Caco-2 (cell line): ENCODE data around the gene TEKTIP1. TPM values are rescaled to one million over a fixed set of nuclear protein-coding genes. Genes with fewer than 3 reads are reported as not detected.
"Not testable (repeated sequence)": the region's sequence is repeated elsewhere in the genome, so short reads cannot be mapped to it uniquely, and the experiment has no call there.

Experiments
- BruUV-seq: library from RNA; stranded (reverse); fragments of 400-500 nt; replicated peaks from 2 replicates; lab custom pipeline; 2021; lab: Mats Ljungman, UMichigan
- CTCF ChIA-PET: fragments of 300-600 bp; sonication (Branson Sonifier 250); formaldehyde crosslinking; loops from one replicate; lab custom pipeline; 2022; ENCODE audit warnings: antibody characterized with exemption; lab: Charles Lee
- POLR2A ChIA-PET: fragments of 300-600 bp; sonication (Branson Sonifier 250); formaldehyde crosslinking; loops from one replicate; lab custom pipeline; 2022; ENCODE audit warnings: antibody characterized with exemption; lab: Charles Lee
- DNase-seq, 2 experiments: peaks; one replicate each; pipeline versions ENCODE4 v3.0.0 to v3.0.0-alpha.2; 2020 to 2022
- H3K27me3 ChIP-seq: replicated peaks from 2 replicates; pipeline ENCODE4 v1.6.0; 2011; ENCODE audit warnings: low read length; ENCODE audit not compliant: control insufficient read depth, insufficient read depth
- H3K36me3 ChIP-seq: 2 replicates; pipeline ENCODE4 v1.5.1; 2011; ENCODE audit warnings: low read length; ENCODE audit not compliant: control insufficient read depth, insufficient read depth
- H3K4me1 ChIP-seq: fragments of 250-450 bp; sonication (Bioruptor Pico); 2 replicates; pipeline ENCODE4 v1.5.1; 2020; ENCODE audit warnings: mild to moderate bottlenecking
- H3K4me3 ChIP-seq: 2 replicates; pipeline ENCODE4 v1.5.1; 2011; ENCODE audit warnings: low read depth, mild to moderate bottlenecking, control low read depth, low read length
- H3K9me3 ChIP-seq: fragments of 250-450 bp; sonication (Bioruptor Pico); 2 replicates; pipeline ENCODE4 v1.5.1; 2020; ENCODE audit warnings: mild to moderate bottlenecking, moderate library complexity
- H3K27ac Mint-ChIP-seq: one replicate; pipeline ENCODE4 v1.8.0; 2022; ENCODE audit warnings: mixed read lengths; ENCODE audit not compliant: unreplicated experiment
- H3K27me3 Mint-ChIP-seq: one replicate; pipeline ENCODE4 v1.8.0; 2022; ENCODE audit warnings: mixed read lengths; ENCODE audit not compliant: insufficient read depth, unreplicated experiment
- H3K36me3 Mint-ChIP-seq: one replicate; pipeline ENCODE4 v1.8.0; 2022; ENCODE audit warnings: mild to moderate bottlenecking, mixed read lengths; ENCODE audit not compliant: insufficient read depth, unreplicated experiment
- H3K4me1 Mint-ChIP-seq: one replicate; pipeline ENCODE4 v1.8.0; 2022; ENCODE audit warnings: low read depth, mixed read lengths; ENCODE audit not compliant: unreplicated experiment
- H3K4me3 Mint-ChIP-seq: one replicate; pipeline ENCODE4 v1.8.0; 2022; ENCODE audit warnings: mild to moderate bottlenecking, moderate library complexity, mixed read lengths; ENCODE audit not compliant: unreplicated experiment
- H3K9me3 Mint-ChIP-seq: one replicate; pipeline ENCODE4 v1.8.0; 2022; ENCODE audit warnings: mixed read lengths; ENCODE audit not compliant: unreplicated experiment
- CTCF ChIP-seq, 2 experiments: fragments of 200-600 bp in 1 of 2; IDR thresholded peaks; 1 replicate in 1 of 2; 2 replicates in 1 of 2; pipeline versions ENCODE4 v1.5.1 to v1.8.0; 2011 to 2022; ENCODE audit warnings: antibody characterized with exemption in 1 of 2, control low read depth in 1 of 2, inconsistent platforms in 1 of 2, low read depth in 1 of 2, low read length in 1 of 2, mild to moderate bottlenecking in 1 of 2, moderate library complexity in 1 of 2; ENCODE audit not compliant: insufficient read depth in 1 of 2, severe bottlenecking in 1 of 2, unreplicated experiment in 1 of 2
- intact Hi-C: fragments of 100-400 bp; cut with micrococcal nuclease; formaldehyde crosslinking; loops from one replicate; pipeline ENCODE4 v1.10.0; 2022; ENCODE audit not compliant: unreplicated experiment
- total RNA-seq: library from RNA; stranded (reverse); gene quantifications from 2 replicates; pipeline ENCODE4 v1.2.3, GENCODE V29; 2022

Gene TEKTIP1
- total RNA-seq, 1 experiment from 2014 or later, result 1.5 TPM

GRCh38 chr19:3528539-3529211 is 10.3 kb upstream of the TEKTIP1 start:
- no peaks in the 10 kb centered on the region for H3K27me3 Mint-ChIP-seq
- Histone ChIP-seq H3K9me3 (no peaks in the 10 kb centered on the region), H3K4me3 (no peak overlapping the region), H3K36me3 (0 out of 2 replicates have a peak, but pooled peaks cover 1% of the 10 kb centered on the region), H3K4me1 (no peaks in the 10 kb centered on the region), H3K27me3 (no peaks in the 10 kb centered on the region)
- ChIA-PET POLR2A (no interaction called here), CTCF (no interaction called here)
- no TSS peak for BruUV-seq
- H3K27ac Mint-ChIP-seq, result no peak overlapping the region
- H3K4me3 Mint-ChIP-seq, result no peak overlapping the region
- H3K4me1 Mint-ChIP-seq, result no peaks in the 10 kb centered on the region
- peaks cover 19% of the 10 kb centered on the region for H3K36me3 Mint-ChIP-seq
- intact Hi-C loops, result no loop called here
- DNase-seq, result no peak
- no peak for TF ChIP-seq CTCF (IDR thresholded peaks at IDR 0.05; ENCODE audit: insufficient read depth in 1 of 2, low read depth in 1 of 2, low read length in 1 of 2, severe bottlenecking in 1 of 2, unreplicated experiment in 1 of 2)
- H3K9me3 Mint-ChIP-seq, result no peaks in the 10 kb centered on the region

GRCh38 chr19:3529299-3529698 is 9.7 kb upstream of the TEKTIP1 start:
- not testable (repeated sequence) for H3K36me3 ChIP-seq, H3K4me1 ChIP-seq
- H3K36me3 Mint-ChIP-seq, result peaks cover 20% of the 10 kb centered on the region

GRCh38 chr19:3530389-3530788 is 8.6 kb upstream of the TEKTIP1 start:
- Histone ChIP-seq H3K36me3 (0 out of 2 replicates have a peak, but pooled peaks cover 1% of the 10 kb centered on the region), H3K27me3 (no peaks in the 10 kb centered on the region), H3K9me3 (no peaks in the 10 kb centered on the region), H3K4me1 (no peaks in the 10 kb centered on the region), H3K4me3 (no peak overlapping the region)
- ChIA-PET POLR2A (no interaction called here), CTCF (no interaction called here)
- TF ChIP-seq CTCF (IDR thresholded peaks at IDR 0.05; ENCODE audit: insufficient read depth in 1 of 2, low read depth in 1 of 2, low read length in 1 of 2, severe bottlenecking in 1 of 2, unreplicated experiment in 1 of 2), result no peak
- Mint-ChIP-seq H3K36me3 (peaks cover 31% of the 10 kb centered on the region), H3K4me3 (no peak overlapping the region), H3K4me1 (no peaks in the 10 kb centered on the region), H3K27me3 (no peaks in the 10 kb centered on the region), H3K9me3 (no peaks in the 10 kb centered on the region), H3K27ac (no peak overlapping the region)
- DNase-seq, result no peak
- intact Hi-C loops, result no loop called here
- BruUV-seq, result no TSS peak

More at GRCh38 chr19:3529299-3529698, 9.7 kb upstream of the TEKTIP1 start:
- H3K9me3 Mint-ChIP-seq, H3K4me3 ChIP-seq, H3K4me1 Mint-ChIP-seq, POLR2A ChIA-PET, intact Hi-C loops, H3K27me3 ChIP-seq, H3K27ac Mint-ChIP-seq, BruUV-seq, DNase-seq, H3K27me3 Mint-ChIP-seq, CTCF ChIA-PET, H3K9me3 ChIP-seq, H3K4me3 Mint-ChIP-seq: not testable (repeated sequence)
